K562 (cell line): Measurements from ENCODE around the gene DROSHA. TPM values are rescaled to one million over a fixed set of nuclear protein-coding genes. Genes with fewer than 3 reads are reported as not detected.

Experiments used
- ATAC-seq: fragments of 200-7000 bp; cut with Tn5 transposase; 3 replicates; pipeline ENCODE4 v1.9.1; 2020; ENCODE audit warnings: moderate library complexity
- BruUV-seq: library from RNA; stranded (reverse); fragments of 400-500 nt; replicated peaks from 2 replicates; lab custom pipeline; 2021; lab: Mats Ljungman, UMichigan
- CTCF ChIA-PET: fragments of 300-600 bp; formaldehyde crosslinking; extraction: SDS; loops from one replicate; lab custom pipeline; 2021; ENCODE audit warnings: low intra/inter-chr PET ratio; lab: Yijun Ruan, JAX
- POLR2A ChIA-PET: fragments of 300-600, 350-650 bp; sonication (Branson Sonifier 250); formaldehyde crosslinking; extraction: SDS; loops from one replicate; lab custom pipeline; 2021; ENCODE audit warnings: antibody characterized with exemption, inconsistent platforms; lab: Yijun Ruan, JAX
- DNase-seq, 4 experiments: peaks; one replicate each; pipeline versions ENCODE4 v3.0.0 to v3.0.0-alpha.2; 2011 to 2018; ENCODE audit warnings: low spot score in 3 of 4, mixed read lengths in 3 of 4; ENCODE audit errors: extremely low read depth in 1 of 4
- FAIRE-seq: peaks from 2 replicates; lab custom pipeline; 2011; peaks lifted over from hg19 to GRCh38; lab: Jason Lieb, UNC
- H2AFZ ChIP-seq: 2 replicates; pipeline ENCODE4 v1.6.0; 2011; ENCODE audit warnings: low read depth, low read length, control low read depth, inconsistent platforms
- H3K27ac ChIP-seq: fragments of 200-600 bp; 3 replicates; pipeline ENCODE4 v1.8.0; 2011; ENCODE audit warnings: low read depth, mild to moderate bottlenecking, control low read depth, inconsistent platforms, low read length, moderate library complexity, mixed read lengths; ENCODE audit errors: extremely low read depth
- H3K27me3 ChIP-seq, 2 experiments: fragments of 300-600 bp in 1 of 2; 2 replicates in 1 of 2; 3 replicates in 1 of 2; pipeline versions ENCODE4 v1.6.0 to v1.8.0; 2011; ENCODE audit warnings: inconsistent platforms in 2 of 2, low read length in 2 of 2, mild to moderate bottlenecking in 1 of 2, mixed read lengths in 1 of 2, moderate library complexity in 1 of 2; ENCODE audit not compliant: control insufficient read depth in 2 of 2, insufficient read depth in 2 of 2
- H3K36me3 ChIP-seq: fragments of 300-600 bp; 3 replicates; pipeline ENCODE4 v1.8.0; 2011; ENCODE audit warnings: mild to moderate bottlenecking, low read length, inconsistent platforms; ENCODE audit not compliant: control insufficient read depth, insufficient read depth
- H3K4me1 ChIP-seq, 2 experiments: fragments of 200-600 bp in 1 of 2; replicated peaks in 1 of 2; 2 replicates in 1 of 2; 3 replicates in 1 of 2; pipeline versions ENCODE4 v1.5.1 to v1.8.0; 2011; ENCODE audit warnings: inconsistent platforms in 2 of 2, low read length in 2 of 2, mild to moderate bottlenecking in 1 of 2, mixed read lengths in 1 of 2, moderate library complexity in 1 of 2; ENCODE audit not compliant: control insufficient read depth in 2 of 2, insufficient read depth in 2 of 2
- H3K4me2 ChIP-seq: 2 replicates; pipeline ENCODE4 v1.6.1; 2011; ENCODE audit warnings: low read length, control low read depth, inconsistent platforms, mixed read lengths; ENCODE audit not compliant: insufficient read depth
- H3K4me3 ChIP-seq: fragments of 200-600 bp; sonication (generic), shearing (Covaris generic); 2 replicates; pipeline ENCODE4 v1.5.1; 2016; ENCODE audit warnings: control low read depth, inconsistent platforms
- H3K79me2 ChIP-seq: fragments of 200-600 bp; 3 replicates; pipeline ENCODE4 v1.8.0; 2011; ENCODE audit warnings: low read length, inconsistent platforms; ENCODE audit not compliant: control insufficient read depth, insufficient read depth
- H3K9ac ChIP-seq, 2 experiments: 2 replicates each; pipeline versions ENCODE4 v1.6.0 to v1.6.1; 2011; ENCODE audit warnings: low read depth in 2 of 2, low read length in 2 of 2, control low read depth in 1 of 2, inconsistent platforms in 1 of 2, mild to moderate bottlenecking in 1 of 2, mixed read lengths in 1 of 2; ENCODE audit not compliant: insufficient read depth in 1 of 2
- H3K9me1 ChIP-seq: one replicate; pipeline ENCODE4 v1.6.0; 2011; ENCODE audit warnings: inconsistent platforms, mild to moderate bottlenecking, low read length, moderate library complexity; ENCODE audit not compliant: control insufficient read depth, insufficient read depth
- H3K9me3 ChIP-seq: replicated peaks from 2 replicates; pipeline ENCODE4 v1.5.1; 2011; ENCODE audit warnings: low read depth, low read length, inconsistent platforms; ENCODE audit not compliant: control insufficient read depth, insufficient read depth
- H4K20me1 ChIP-seq: replicated peaks from 2 replicates; pipeline ENCODE4 v1.6.1; 2011; ENCODE audit warnings: low read length, inconsistent platforms, mixed read lengths; ENCODE audit not compliant: control insufficient read depth, insufficient read depth
- NFIC ChIP-seq: fragments of 450-650 bp; IDR thresholded peaks from 2 replicates; pipeline ENCODE4 v1.6.1; 2017; ENCODE audit warnings: mild to moderate bottlenecking, inconsistent platforms
- NFXL1 ChIP-seq: fragments of 450-650 bp; formaldehyde crosslinking; IDR thresholded peaks from 2 replicates; pipeline ENCODE4 v1.4.0; 2021; ENCODE audit warnings: mild to moderate bottlenecking
- RAD21 ChIP-seq, 2 experiments: fragments of 250-450 bp in 1 of 2; fragments of 450-650 bp in 1 of 2; sonication (Bioruptor Pico) in 1 of 2; formaldehyde crosslinking in 1 of 2; IDR thresholded peaks in 1 of 2; conservative IDR thresholded peaks in 1 of 2; 2 replicates each; pipeline versions ENCODE4 v1.4.0 to v1.8.0; 2020 to 2022; ENCODE audit warnings: mild to moderate bottlenecking in 2 of 2, moderate library complexity in 1 of 2
- WGBS: fragments of 100-300 bp; shearing (Covaris generic); methylation state at CpG from one replicate; pipeline ENCODE4 v1.1.6; 2016; ENCODE audit warnings: low coverage, mixed read lengths; ENCODE audit not compliant: insufficient coverage; ENCODE audit errors: missing lambda C conversion rate; 5-methylcytosine and 5-hydroxymethylcytosine counted together
- in situ Hi-C: fragments of 300-500 bp; cut with MboI; formaldehyde crosslinking; loops from 4 replicates; pipeline ENCODE4 v1.15.0; 2018; ENCODE audit warnings: inconsistent platforms, mixed read lengths
- intact Hi-C: fragments of 100-400 bp; cut with micrococcal nuclease; formaldehyde crosslinking; loops from 2 replicates; pipeline ENCODE4 v1.14.2; 2022
- polyA plus RNA-seq, 8 experiments: library from polyadenylated mRNA; depleted of rRNA in 4 of 8; stranded (reverse) in 5 of 8; unstranded in 3 of 8; fragments of >200 nt; fragmentation: Nextera tagmentation in 2 of 8; fragmentation: Illumina TruSeq in 1 of 8; extraction: Ambion mirVana in 2 of 8; extraction: Trizol in 1 of 8; gene quantifications; 2 replicates each; pipeline versions ENCODE4 v1.2.1 to v1.2.3, GENCODE V29; 2011 to 2014; ENCODE audit warnings: inconsistent platforms in 1 of 8, missing spikeins in 1 of 8
- total RNA-seq, 7 experiments: library from RNA; depleted of rRNA in 6 of 7; stranded (reverse); fragments of >200 nt in 6 of 7; fragmentation: Illumina TruSeq in 2 of 7; extraction: Trizol in 2 of 7; gene quantifications; 2 replicates each; pipeline versions ENCODE4 v1.2.1 to v1.2.3, GENCODE V29; 2011 to 2021; ENCODE audit warnings: low replicate concordance in 1 of 7

DROSHA gene
- total and polyA plus RNA-seq, 9 of the 15 experiments (the other 6 are each of a cell fraction or from before 2014, with no cell fraction given) = 52.5 to 109 (median 68.9) TPM

- FAIRE-seq (no peak), ATAC-seq (no peak), DNase-seq (no peak)
- Histone ChIP-seq H3K9me3 (no peaks in the 10 kb centered on the region), H3K79me2 (no peaks in the 10 kb centered on the region), H3K9me1 (no peaks in the 10 kb centered on the region), H3K27ac (no peak overlapping the region), H3K4me1 (no peaks in the 10 kb centered on the region), H2AFZ (no peak overlapping the region), H3K4me2 (no peak overlapping the region), H4K20me1 (0 out of 2 replicates have a peak, but pooled peaks cover 3% of the 10 kb centered on the region), H3K9ac (no peak overlapping the region), H3K4me3 (no peak overlapping the region), H3K36me3 (peaks cover 66% of the 10 kb centered on the region), H3K27me3 (no peaks in the 10 kb centered on the region)
- POLR2A ChIA-PET = no interaction called here
- BruUV-seq = no TSS peak
- in situ Hi-C loops (no loop called here), intact Hi-C loops (no loop called here)
- no peak for TF ChIP-seq NFXL1 (CRISPR knock-in tag)
- 97% methylated on average over 5 of the region's 5 CpGs for WGBS
- CTCF ChIA-PET = no interaction called here
Observed at GRCh38 chr5:31477971-31478370, 53.9 kb downstream of the DROSHA start.

- intact Hi-C loops = no loop called here
- no peak overlapping the region for H3K4me3 ChIP-seq
- 97% methylated on average over 2 of the region's 2 CpGs for WGBS
Observed at GRCh38 chr5:31477516-31477915, 54.4 kb downstream of the DROSHA start.

More at GRCh38 chr5:31477516-31477915, 54.4 kb downstream of the DROSHA start:
- ChIA-PET POLR2A (no interaction called here), CTCF (no interaction called here)
- no peak for DNase-seq
- Histone ChIP-seq H3K79me2 (no peaks in the 10 kb centered on the region), H2AFZ (no peak overlapping the region), H3K4me2 (no peak overlapping the region), H3K4me1 (no peaks in the 10 kb centered on the region), H3K9ac (no peak overlapping the region), H3K9me3 (no peaks in the 10 kb centered on the region), H3K9me1 (no peaks in the 10 kb centered on the region), H4K20me1 (0 out of 2 replicates have a peak, but pooled peaks cover 3% of the 10 kb centered on the region), H3K36me3 (peaks cover 65% of the 10 kb centered on the region), H3K27me3 (no peaks in the 10 kb centered on the region), H3K27ac (no peak overlapping the region)
- no peak for ATAC-seq
- no peak for FAIRE-seq
- BruUV-seq = no TSS peak
- in situ Hi-C loops = no loop called here
- TF ChIP-seq NFIC (peak; percentile 50), RAD21 (CRISPR knock-in tag; conservative IDR thresholded peaks at IDR 0.05 in 1 of 2, IDR thresholded peaks at IDR 0.05 in 1 of 2) (no peak)
